Measurements from ENCODE around the gene COX19.
"Not testable (repeated sequence)": the region's sequence is repeated elsewhere in the genome, so short reads cannot be mapped to it uniquely, and the experiment has no call there.

The COX19 gene

DNA sequence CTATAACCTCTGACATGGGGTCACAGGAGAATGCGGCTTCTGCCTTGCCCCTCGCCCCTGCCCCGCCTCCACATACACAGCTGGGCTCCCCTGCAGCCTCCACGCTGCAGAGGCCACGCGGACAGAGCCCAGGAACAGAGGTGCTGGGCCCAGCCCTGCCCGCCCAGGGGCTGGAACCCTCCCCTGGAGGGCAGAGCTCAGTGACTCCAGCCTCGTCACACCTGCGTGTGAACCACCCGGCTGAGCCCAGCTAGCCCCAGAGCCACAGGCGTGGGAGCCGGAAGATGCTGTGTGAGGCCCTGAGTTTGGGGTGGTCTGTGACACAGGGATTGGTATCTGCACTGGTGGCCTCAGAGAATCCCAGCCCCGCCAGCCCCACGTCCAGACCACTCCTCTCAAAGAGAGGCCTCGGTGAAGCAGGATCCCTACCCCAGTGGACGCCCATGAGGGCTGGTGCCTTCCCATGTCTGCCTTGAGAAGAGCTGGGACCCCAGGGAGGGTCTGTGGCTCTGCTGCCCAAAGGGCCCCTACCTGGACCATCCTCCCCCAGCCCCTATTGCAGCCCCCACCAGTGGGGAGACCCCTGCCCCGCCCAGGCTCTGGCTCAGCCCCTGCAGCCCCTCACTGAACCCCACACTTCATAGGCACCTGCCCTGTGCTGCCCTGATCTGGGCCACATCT is 12.8 kb downstream of the COX19 start:
- DNase-seq (ENCODE audit: low spot score) (no peak), FAIRE-seq (no peak)

- DNase-seq (ENCODE audit: low spot score) (no peak), FAIRE-seq (no peak)
Observed at GRCh38 chr7:961546-962400, 13.6 kb downstream of the COX19 start.

GRCh38 chr7:960972-961371 is 14.4 kb downstream of the COX19 start:
- not testable (repeated sequence) for DNase-seq (ENCODE audit: low spot score); FAIRE-seq

- DNase-seq (ENCODE audit: low spot score): no peak
- FAIRE-seq: no peak
Observed at GRCh38 chr7:960269-960871, 15.0 kb downstream of the COX19 start.

- not testable (repeated sequence) for FAIRE-seq; DNase-seq (ENCODE audit: low spot score)
Observed at GRCh38 chr7:959740-960139, 15.6 kb downstream of the COX19 start.

- FAIRE-seq: no peak
Observed at GRCh38 chr7:959271-959670, 16.1 kb downstream of the COX19 start.

DNA sequence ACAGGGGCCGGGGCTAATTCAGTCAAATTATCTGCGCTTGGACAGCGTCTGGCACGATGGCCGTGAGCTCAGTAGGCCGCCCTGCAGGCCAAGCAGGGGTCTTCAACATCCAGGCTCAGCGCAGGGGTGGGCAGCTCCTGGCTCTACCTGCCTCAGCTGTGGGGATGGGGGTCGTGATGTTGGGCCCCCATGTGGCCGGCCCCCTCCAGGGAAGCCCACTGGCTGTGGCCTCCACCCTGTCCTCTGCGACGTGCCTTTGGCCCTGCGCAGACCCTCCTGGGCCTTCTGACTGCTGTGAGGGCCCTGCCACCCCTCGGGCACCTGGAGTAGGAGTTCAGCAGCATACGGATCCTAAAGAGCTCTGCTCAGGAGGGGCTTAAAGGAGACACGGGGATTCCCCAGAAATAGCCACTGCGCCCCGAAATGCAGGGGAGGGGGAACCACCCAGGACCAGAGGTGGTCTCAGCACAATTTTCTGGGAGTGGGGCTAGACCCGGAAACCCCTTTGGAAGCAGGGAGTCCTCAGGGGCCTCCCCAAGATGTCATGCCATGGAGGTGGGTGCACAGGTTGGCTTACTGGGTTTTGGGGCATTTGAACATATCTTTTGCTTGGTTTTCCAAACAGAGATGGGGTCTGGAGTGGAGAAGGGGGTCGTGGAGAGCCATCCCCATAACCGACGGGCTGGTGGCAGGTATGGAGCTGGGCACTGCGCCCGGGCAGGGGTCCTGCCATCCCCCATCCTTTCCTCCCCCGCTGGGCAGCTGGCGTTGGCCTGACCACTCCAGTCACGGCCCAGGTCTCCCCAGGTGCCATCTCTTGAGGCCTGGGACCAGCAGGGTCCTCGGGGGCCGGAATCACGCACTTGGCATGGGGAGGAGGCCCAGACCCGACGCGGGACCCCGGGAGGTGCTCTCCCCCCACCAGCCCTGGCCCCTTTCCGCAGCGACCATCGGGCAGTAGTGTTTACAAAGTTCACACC is 16.8 kb downstream of the COX19 start:
- no peak for FAIRE-seq
- DNase-seq (ENCODE audit: low spot score): no peak

More at GRCh38 chr7:959271-959670, 16.1 kb downstream of the COX19 start:
- no peak for DNase-seq (ENCODE audit: low spot score)

DNA sequence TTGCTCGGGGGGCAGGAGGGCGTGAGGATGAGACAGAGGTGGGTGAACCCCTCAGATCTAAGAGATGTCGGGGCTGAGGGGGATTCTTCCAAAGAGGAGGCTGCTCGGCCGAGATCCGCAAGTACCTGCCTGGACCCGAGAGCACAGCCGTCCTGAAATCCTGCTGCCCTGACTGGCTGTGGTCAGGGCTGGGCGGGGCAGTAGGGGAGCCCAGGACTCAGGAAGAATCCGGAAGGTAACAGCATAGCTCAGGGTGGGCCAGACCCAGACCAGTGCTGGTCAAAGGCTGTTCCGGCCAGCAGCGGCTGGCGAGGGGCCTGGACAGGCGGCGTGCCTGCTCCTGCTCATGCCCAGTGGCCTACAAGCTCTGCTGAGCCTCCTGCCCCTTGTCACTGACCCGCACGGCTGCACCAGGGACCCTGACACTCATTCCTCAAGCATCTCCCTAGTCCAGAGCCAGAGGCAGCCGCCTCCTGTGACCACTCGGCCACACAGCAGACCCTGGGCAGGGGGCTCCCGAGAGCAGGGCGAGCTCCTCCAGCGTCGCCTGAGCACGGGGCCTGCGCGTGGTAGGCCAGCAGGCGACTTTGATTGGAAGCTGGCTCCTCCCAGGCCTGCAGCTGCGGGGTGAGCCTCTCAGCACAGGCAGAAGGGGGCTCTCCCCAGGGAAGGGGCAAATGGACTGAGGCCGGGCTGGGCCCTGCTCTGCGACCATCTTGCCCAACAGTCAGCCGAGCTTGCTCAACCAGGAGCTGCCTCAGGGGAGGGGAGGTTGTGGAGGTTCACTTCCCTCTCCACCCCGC is 17.7 kb downstream of the COX19 start:
- FAIRE-seq: no peak
- no peak for DNase-seq (ENCODE audit: low spot score)

DNA sequence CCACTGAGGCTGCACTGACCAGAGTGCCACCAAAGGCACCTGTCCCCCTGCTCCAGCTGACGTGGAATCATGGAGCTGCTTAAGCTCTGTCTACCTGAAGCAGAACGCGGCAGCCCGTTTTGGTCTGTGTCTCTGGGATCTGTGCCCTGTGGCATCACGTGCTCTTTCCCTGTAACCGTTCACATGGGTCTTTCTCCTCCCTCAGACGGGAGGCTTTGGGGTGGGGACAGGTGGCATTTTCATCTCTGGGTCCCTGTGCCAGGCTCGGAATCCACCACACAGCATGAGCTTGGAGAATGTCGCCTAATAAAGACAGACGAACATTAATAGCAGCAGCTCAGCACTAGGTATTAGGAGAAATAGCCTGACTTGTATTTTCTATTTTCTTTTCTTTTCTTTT is 19.3 kb downstream of the COX19 start:
- FAIRE-seq (no peak), DNase-seq (ENCODE audit: low spot score) (no peak)

DNA sequence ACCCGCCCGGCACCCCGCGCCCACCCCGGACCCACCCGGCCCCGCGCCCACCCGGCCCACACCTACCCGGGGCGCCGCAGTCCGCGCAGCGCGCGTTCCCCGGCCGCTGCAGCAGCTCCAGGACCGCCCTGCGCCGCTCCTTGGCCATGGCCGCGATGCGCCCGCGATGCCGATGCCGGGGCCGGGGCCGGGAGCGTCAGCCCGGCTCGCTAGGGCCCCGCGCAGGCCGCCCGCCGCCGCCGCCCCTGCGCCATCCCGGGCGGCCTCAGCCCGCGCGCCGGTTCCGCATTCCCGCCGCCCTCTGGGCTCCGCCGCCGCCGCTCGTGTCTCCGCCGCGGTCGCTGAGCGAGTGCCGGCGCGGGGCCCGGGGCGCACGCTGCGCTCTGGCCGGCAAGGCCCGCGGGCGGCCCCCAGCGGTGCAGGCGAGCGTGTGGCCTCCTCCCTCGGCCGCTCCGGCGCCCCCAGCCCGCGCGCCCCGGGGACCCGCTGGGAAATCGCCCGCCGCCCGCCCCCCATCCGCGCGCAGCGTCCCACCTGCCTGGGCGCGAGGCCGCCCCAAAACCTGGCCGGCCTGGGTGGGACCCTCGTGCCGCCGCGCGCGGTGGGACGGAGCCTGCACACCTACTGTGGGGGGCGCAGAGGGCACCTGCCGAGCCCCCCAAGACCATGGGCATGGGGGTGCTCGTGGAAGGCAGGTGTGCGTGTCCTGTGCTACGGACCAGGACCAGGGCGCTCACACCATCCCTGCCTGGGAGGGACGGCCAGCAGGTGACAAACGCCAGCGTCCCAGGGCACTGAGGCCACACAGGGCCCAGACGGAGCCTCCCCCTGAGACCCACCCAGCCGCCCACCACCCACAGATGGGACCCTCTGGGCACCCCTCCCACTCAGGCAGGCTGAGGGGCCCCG is 20.8 kb downstream of the COX19 start, which contains the start of gene ADAP1:
ADAP1 (minus strand) TSS at position 351 of the 909 bp plus-strand sequence; CDS start at position 148, 203 bp downstream.
- DNase-seq (ENCODE audit: low spot score): no peak
- FAIRE-seq: no peak

DNA sequence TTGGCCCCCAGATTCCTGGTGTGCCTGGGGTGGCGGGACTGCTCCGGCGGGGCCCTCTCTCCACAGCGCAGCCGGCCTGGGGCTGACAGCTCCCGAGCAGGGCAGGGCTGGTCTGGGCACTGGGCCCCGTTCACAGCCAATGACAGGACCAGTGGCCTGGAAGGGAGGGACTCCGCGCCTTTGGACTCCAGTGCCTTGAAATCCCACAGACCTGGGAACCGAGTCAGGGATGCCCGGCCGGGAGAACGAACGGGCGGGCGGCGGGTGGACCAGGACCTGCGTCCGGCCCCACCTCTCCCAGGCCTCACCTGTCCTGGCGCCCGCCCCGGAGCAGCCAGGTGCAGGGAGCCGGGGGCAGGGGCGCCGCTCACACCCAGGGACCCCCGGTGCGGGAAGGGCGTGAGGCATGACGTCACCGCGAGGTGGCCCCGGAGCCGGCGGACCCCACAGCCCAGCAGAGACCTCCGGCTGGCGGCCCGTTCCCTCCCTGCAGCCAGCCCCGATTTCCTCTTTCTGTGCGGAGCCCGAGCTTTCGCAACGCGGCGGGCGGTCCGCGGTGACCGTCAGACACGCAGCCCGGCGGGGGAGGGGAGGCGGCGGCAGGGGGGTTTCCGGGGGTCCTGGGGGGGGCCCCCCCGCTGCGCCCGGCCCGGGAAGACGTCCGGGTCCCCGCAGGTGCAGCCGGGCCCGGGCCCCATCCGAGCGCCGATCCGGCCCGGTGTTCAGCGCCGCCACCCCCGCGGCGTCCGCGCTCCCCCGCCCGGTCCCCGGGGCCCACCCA is 21.6 kb downstream of the COX19 start:
- DNase-seq (ENCODE audit: low spot score): no peak
- FAIRE-seq: no peak

DNA sequence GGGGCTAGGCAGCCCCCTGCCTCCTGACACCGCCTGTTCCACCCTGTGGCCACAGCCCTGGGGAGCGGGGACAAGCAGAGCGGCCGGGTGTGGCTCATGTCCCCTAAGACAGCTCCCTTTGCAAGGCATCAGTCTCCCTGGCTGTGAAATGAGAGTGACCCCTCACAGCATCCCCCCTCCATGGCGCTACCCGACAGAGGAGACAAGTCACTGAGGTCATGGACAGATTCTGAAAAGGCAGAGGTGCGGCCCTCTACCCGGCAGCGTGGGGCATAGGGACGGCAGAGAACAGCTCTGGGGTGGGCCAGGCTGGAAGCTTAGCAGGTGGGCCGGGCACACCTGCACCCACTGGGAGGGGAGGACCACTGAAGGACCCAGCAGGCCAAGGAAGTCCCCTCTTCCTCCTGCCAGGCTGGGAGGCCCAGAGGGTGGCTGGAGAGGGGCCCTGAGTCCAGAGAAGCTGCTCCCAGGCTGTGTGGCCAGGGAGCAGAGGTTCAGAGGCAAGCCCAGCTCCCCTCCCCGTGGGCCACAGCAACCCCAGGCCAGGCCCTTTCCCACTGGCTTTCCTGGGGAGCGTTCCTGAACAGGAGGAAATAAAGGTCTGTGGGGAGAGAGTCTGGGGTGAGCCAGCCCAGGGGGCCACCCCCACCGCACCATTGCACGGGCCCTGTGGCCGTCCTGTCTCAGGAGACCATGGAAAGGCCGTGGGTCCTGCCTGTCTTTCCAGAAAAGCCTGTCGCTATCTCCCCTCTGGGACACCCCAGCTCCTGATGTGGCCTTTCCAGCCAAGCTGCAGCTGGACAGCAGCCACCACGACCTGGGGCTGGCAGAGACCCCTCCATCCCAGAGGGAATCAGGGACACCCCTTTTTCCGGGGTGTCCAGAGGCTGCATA is 22.6 kb downstream of the COX19 start:
- DNase-seq (ENCODE audit: low spot score) (no peak), FAIRE-seq (no peak)

DNA sequence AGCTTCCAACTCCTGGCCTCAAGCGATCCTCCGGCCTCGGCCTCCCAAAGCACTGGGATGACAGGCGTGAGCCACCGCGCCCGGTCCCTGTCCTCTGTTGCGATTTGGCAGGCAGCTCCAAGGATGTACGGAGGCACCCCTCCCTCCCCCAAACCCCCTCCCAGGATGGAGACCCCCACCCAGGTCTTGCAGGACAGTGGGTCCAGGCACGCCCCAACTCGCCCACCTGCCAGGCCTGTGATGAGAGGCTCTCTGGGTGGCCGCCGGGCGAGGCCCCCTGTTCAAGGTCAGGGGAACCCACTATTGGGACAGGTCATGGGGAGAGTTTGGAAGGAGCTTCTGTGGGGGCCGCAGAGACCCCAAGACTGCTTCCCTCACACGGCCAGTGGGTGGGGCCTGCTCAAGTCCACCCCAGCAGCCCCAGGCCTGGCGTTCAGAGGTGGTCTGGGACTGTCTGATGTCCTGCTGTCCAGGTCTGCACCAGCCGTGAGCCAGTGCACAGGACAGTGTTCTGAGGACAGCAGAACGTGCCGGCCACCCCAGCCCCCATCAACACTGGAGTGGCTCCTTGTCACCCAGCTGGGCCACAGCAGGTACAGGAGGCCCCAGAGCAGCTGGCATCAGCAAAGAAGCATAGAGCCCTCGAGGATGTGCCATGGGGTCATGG is 23.3 kb downstream of the COX19 start:
- FAIRE-seq: no peak
- DNase-seq (ENCODE audit: low spot score): no peak

- FAIRE-seq: no peak
- no peak for DNase-seq (ENCODE audit: low spot score)
Observed at GRCh38 chr7:949021-949934, 26.1 kb downstream of the COX19 start.

GRCh38 chr7:947391-948210 is 27.7 kb downstream of the COX19 start:
- no peak for FAIRE-seq

More at GRCh38 chr7:947391-948210, 27.7 kb downstream of the COX19 start:
- DNase-seq (ENCODE audit: low spot score): no peak
